ENCODE results near the gene PDE4A. TPM values are rescaled to one million over a fixed set of nuclear protein-coding genes. Genes with fewer than 3 reads are reported as not detected.

The PDE4A gene
- total and polyA plus RNA-seq, 2 of the 8 experiments (the other 6 are each of a cell fraction or from before 2014, with no cell fraction given), result 2.0 to 4.4 TPM

GRCh38 chr19:10380313-10381102, 39.8 kb upstream of the PDE4A start, which contains the start of gene TYK2 (continued):
- TF ChIP-seq TEAD4 (IDR thresholded peaks at IDR 0.05; ENCODE audit: low read depth, low read length) (peak; percentile 71; the same call in 1 of the 2 replicates), ASH2L (IDR thresholded peaks at IDR 0.05; ENCODE audit: low read length) (peak; percentile 77), RAD21 (IDR thresholded peaks at IDR 0.05 in 1 of 2, conservative IDR thresholded peaks at IDR 0.05 in 1 of 2; ENCODE audit: low read depth in 2 of 2, low read length in 2 of 2) (no peak), SP4 (IDR thresholded peaks at IDR 0.05; ENCODE audit: low read length) (no peak), ATF3 (IDR thresholded peaks at IDR 0.05; ENCODE audit: insufficient read depth, low read depth, low read length) (no peak), ZNF274 (IDR thresholded peaks at IDR 0.05; ENCODE audit: borderline replicate concordance, extremely low read depth, low read length) (no peak), CBX8 (IDR thresholded peaks at IDR 0.05; ENCODE audit: borderline replicate concordance, low read depth, low read length) (no peak), CTBP2 (IDR thresholded peaks at IDR 0.05; ENCODE audit: borderline replicate concordance, insufficient read depth, insufficient read length, low read length) (peak; percentile 21), SUZ12 (IDR thresholded peaks at IDR 0.05; ENCODE audit: low read length) (0 out of 2 replicates have a peak, but pooled peaks have one; percentile 34), MAFK (IDR thresholded peaks at IDR 0.05; ENCODE audit: low read depth, low read length) (no peak), POU5F1 (IDR thresholded peaks at IDR 0.05; ENCODE audit: low read depth, low read length) (no peak), SAP30 (IDR thresholded peaks at IDR 0.05; ENCODE audit: insufficient read depth, insufficient replicate concordance, low read length) (peak; percentile 28), PHF8 (conservative IDR thresholded peaks at IDR 0.05; ENCODE audit: low read depth, low read length) (peak; percentile 92), TAF1 (IDR thresholded peaks at IDR 0.05; ENCODE audit: low read depth, low read length) (peak; percentile 82; the same call in 1 of the 2 replicates), KDM1A (IDR thresholded peaks at IDR 0.05; ENCODE audit: borderline replicate concordance, low read length) (no peak), RFX5 (IDR thresholded peaks at IDR 0.05; ENCODE audit: borderline replicate concordance, low read depth, low read length) (peak; percentile 51; the same call in 1 of the 2 replicates), SIRT6 (IDR thresholded peaks at IDR 0.05; ENCODE audit: low read length) (no peak), YY1 (IDR thresholded peaks at IDR 0.05; ENCODE audit: low read depth, low read length) (no peak)

Measured in H1 (cell line).